ENCODE measurements around the gene LRMDA.

The LRMDA gene

DNA sequence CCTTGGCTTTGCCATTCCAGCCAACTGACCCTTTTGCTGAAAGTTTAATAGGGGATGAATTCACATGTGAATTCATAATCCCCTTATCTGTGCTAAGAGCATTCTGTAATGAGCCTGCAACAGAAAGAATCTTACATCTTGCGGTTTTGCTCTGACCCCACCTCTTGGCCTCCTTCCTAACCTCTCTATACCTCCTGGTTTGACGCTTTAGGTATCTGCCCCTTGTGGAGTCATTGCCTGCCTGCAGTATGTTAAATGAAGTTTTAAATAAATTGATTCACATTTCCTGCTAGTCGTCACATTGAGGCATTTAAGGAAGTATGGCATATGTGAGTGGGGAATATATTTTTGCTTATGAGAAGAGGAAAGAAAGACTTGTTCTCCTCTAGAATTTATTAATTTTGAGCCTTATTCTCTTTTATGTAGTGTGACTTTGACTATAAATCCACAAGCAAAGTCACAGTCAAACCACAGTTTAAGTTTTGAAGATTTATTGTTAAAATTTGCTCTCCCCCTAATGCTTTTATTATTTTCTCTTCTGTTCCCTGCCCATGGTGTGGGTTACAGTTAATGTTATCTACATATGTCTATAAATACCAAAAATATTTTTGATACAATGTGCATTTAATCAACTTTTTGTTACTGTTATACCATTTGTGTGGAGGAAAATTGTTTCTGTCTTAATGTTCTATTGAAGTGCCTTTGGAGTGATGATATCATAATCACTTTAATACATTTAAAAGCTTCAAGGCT, 60.9 kb downstream of the LRMDA start:
- H3K27ac Mint-ChIP-seq, result no peak overlapping the region
- no peak for DNase-seq

DNA sequence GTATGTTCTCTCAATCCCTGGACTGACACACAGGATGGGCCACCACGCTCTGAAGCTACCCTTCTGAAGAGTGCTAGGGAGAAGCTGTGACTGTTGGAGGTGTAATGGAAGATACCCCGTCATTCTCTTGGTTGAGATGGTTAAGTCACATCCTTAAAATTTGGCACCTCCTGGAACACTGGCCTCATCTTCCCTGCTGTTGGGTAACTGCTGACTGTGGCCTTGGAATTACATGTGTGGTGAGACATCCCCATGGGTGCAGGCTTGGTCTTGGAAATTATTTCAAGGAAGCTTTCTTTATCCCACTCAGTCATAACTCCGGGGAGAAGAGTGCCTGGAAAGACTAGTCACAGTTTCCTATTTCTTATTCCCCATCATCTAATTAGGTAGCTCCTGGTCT, 62.0 kb downstream of the LRMDA start:
- Mint-ChIP-seq H3K27ac (no peak overlapping the region), H3K4me1 (ENCODE audit: low read depth in 2 of 2) (no peaks in the 10 kb centered on the region), H3K9me3 (peaks cover 0 to under 1% of the 10 kb centered on the region in 2 donors), H3K4me3 (no peak overlapping the region), H3K27me3 (peaks cover 14 to 18% of the 10 kb centered on the region in 2 donors), H3K36me3 (ENCODE audit: insufficient read depth) (no peaks in the 10 kb centered on the region)
- DNase-seq (no peak), ATAC-seq (replicated peaks) (no peak)

More for the DNA sequence above, 60.9 kb downstream of the LRMDA start:
- H3K36me3 Mint-ChIP-seq (ENCODE audit: insufficient read depth), result no peaks in the 10 kb centered on the region
- peaks cover 15 to 23% of the 10 kb centered on the region in 2 donors for H3K27me3 Mint-ChIP-seq
- no peaks in the 10 kb centered on the region for H3K9me3 Mint-ChIP-seq
- no peaks in the 10 kb centered on the region for H3K4me1 Mint-ChIP-seq (ENCODE audit: low read depth in 2 of 2)
- H3K4me3 Mint-ChIP-seq, result no peak overlapping the region
- no peak for ATAC-seq (replicated peaks)

DNA sequence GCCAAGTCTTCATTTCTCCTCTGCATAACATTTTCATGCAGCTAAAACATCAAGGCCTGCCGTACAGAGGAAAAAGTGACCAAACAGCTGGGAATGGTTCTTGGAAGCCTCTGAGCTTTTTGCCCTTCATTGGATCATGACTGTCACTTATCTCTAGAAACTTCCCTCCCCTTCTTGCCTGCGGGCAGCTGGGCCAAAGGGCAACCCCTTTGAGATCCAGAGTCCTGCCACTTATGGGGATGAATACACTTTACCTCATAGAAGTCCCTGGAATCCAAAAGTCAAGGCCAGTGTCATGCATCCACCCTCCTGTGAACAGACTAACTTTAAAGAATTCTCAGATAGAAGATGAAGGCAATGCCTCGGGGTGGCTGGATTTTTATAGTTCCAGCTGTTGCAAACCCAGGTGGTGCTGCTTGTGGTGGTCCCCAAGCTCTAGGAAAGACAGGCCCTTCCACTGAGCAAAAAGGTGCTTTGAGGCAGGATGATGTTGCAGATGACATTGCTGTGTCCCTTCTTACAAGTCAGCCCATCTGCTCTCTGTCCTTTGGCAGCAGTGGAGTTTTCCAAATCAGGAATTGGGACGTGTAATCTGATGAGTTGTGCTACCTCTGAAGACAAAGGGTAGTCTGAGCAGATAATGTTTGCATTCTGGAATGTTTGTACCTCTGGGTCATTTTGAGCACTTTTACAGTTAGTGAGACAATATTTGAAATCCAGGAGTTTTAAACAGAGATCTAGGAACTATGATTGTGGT, 64.2 kb downstream of the LRMDA start:
- no peaks in the 10 kb centered on the region for H3K4me1 Mint-ChIP-seq (ENCODE audit: low read depth in 2 of 2)
- DNase-seq (no peak), ATAC-seq (replicated peaks) (no peak)
- H3K27me3 Mint-ChIP-seq, result peaks cover 24% of the 10 kb centered on the region in 2 donors
- H3K4me3 Mint-ChIP-seq, result no peak overlapping the region
- H3K9me3 Mint-ChIP-seq, result peaks cover 0 to 2% of the 10 kb centered on the region in 2 donors
- H3K36me3 Mint-ChIP-seq (ENCODE audit: insufficient read depth), result no peaks in the 10 kb centered on the region
- no peak overlapping the region for H3K27ac Mint-ChIP-seq

DNA sequence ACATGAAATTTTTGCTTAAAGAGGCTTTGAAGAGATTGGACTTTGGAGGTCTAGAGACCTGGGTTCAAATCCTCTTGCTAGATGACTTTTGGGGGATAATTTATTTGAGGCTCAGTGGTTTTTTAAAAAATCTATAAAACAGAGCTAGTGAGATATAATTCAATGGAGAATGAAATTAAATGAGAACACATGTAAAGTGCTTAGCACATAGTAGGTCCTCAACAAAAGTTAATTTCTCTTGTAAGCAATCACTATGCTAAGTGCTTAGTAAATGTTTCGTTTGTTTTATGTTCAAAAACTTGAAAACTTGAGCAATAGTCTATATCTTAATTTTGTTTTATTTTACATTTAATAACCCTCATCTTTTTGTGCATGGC, 64.8 kb downstream of the LRMDA start:
- H3K36me3 Mint-ChIP-seq (ENCODE audit: insufficient read depth), result no peaks in the 10 kb centered on the region
- H3K4me3 Mint-ChIP-seq, result no peak overlapping the region
- H3K27ac Mint-ChIP-seq, result no peak overlapping the region
- H3K27me3 Mint-ChIP-seq, result peaks cover 24% of the 10 kb centered on the region in 2 donors
- DNase-seq (no peak), ATAC-seq (replicated peaks) (no peak)
- H3K4me1 Mint-ChIP-seq (ENCODE audit: low read depth in 2 of 2), result no peaks in the 10 kb centered on the region
- H3K9me3 Mint-ChIP-seq, result peaks cover 0 to 2% of the 10 kb centered on the region in 2 donors

DNA sequence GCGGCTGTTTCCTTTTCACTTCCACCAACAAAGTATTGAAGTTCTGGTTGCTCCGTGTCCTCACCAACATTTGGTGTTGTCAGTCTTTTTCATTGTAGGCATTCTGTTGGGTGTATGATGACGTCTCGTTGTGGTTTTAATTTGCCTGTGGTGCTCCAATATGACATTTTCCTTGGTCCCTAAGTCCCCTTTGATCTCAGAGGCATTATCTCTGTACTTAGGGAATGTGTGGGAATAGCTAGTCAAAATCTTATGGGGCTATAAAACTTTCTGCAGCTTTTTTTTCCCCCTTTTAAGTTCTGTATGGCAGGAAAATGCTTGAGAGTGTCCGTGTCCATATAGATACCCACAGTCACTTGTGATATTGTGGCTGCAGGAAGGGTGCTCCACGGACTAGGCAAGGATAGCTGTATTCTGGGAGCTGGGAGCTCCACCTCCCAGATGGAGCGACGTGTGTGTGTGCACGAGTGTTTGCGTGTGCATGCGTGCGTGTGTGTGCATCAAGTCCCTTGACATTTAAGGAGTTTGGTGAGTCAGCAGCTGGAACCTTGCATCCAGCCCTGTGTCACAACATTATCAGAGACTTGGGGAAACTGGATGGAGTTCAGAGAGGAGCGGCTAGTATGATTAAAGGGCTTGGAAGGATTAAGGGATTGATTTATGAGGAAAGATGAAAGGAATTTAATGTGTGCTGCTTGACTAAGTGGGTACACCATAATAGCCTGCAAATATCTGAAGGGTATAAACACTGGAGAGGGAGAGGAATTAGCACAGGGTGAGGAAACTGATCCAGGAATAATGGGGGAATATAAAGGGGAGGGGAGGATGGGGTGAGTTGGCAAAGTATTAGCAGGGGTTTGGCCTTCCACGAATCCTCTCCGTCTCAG, 66.8 kb downstream of the LRMDA start:
- DNase-seq (no peak), ATAC-seq (replicated peaks) (no peak)
- H3K27ac Mint-ChIP-seq, result no peak overlapping the region
- peaks cover 24 to 30% of the 10 kb centered on the region in 2 donors for H3K27me3 Mint-ChIP-seq
- peaks cover 0 to 2% of the 10 kb centered on the region in 2 donors for H3K9me3 Mint-ChIP-seq
- H3K36me3 Mint-ChIP-seq (ENCODE audit: insufficient read depth), result no peaks in the 10 kb centered on the region
- no peaks in the 10 kb centered on the region for H3K4me1 Mint-ChIP-seq (ENCODE audit: low read depth in 2 of 2)
- no peak overlapping the region for H3K4me3 Mint-ChIP-seq

DNA sequence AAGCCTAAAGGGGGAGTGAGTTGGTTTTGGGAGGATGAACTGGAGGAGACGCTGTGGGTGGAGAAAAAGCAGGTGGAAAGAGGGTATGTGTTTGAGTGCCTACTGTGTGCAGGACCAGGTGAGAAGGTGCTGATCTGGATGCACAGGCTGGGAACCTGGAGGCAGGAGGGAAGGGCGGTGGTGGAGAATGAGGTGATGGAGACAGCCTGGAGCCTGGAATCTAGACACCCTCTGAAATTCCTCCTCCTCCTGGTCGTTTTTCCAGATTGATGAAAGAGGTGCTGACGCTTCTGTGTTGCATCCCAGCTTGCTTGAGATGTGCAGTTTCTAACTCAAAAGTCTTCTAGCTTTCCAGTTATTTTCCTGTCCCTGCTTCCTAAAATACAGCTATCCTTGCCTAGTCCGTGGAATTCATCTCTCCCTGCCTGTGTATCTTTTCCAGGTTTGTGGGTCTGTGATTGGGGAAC, 67.5 kb downstream of the LRMDA start:
- Mint-ChIP-seq H3K27me3 (peaks cover 24 to 29% of the 10 kb centered on the region in 2 donors), H3K4me3 (no peak overlapping the region), H3K27ac (no peak overlapping the region), H3K9me3 (peaks cover 0 to 2% of the 10 kb centered on the region in 2 donors), H3K4me1 (ENCODE audit: low read depth in 2 of 2) (no peaks in the 10 kb centered on the region), H3K36me3 (ENCODE audit: insufficient read depth) (no peaks in the 10 kb centered on the region)
- DNase-seq, result no peak
- no peak for ATAC-seq (replicated peaks)

DNA sequence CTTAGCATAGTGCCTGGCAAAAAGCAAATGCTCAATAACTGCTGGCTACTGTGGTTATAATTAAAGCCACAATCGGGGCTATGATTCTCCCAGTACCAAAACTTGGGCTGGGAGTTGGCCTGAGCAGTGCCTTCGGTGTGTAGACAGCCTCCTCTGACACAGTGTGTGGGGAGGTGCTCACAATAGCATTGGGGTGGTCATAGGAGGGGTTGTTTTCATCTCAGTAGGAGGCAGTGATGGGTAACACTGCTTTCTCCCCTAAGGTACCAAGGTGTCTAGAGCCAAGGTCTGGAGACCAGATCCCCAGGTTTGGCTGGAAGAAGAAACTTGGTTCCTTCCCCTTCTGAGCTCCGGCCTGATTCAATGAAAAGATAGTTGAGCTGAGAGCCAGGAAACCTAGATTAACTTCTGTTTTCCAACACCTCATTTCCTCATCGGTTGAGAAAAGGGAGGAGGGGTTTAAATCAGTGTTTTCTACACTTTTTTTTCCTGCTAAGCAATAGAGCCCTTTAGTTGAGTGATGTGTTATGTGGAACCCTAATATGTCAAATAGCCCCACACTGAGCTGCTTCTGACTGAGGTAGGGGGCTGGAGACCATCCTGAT, 68.2 kb downstream of the LRMDA start:
- DNase-seq (no peak), ATAC-seq (replicated peaks) (no peak)
- H3K4me1 Mint-ChIP-seq (ENCODE audit: low read depth in 2 of 2), result no peaks in the 10 kb centered on the region
- no peak overlapping the region for H3K27ac Mint-ChIP-seq
- no peak overlapping the region for H3K4me3 Mint-ChIP-seq
- H3K9me3 Mint-ChIP-seq, result peaks cover 0 to 4% of the 10 kb centered on the region in 2 donors
- peaks cover 24 to 26% of the 10 kb centered on the region in 2 donors for H3K27me3 Mint-ChIP-seq
- H3K36me3 Mint-ChIP-seq (ENCODE audit: insufficient read depth), result no peaks in the 10 kb centered on the region

DNA sequence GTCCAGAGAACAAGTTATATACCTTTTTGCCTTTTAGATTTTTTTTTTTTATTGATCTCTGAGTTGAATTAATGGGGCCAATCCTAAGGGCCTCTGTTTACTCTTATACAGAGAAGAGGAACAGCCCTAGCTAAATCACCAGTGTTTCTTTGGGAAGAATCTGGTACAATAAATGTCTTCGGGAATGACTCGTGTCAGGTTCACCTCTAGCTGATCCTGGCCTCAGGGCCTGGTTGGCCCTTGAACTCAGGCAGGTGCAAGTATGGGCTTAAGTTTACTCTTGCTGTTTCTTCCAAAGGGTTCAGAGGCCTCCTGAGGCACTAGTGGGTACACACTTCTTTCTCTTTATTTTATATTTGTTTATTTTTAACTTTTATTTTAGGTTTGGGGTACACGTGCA, 71.0 kb downstream of the LRMDA start:
- H3K4me3 Mint-ChIP-seq, result no peak overlapping the region
- H3K9me3 Mint-ChIP-seq, result peaks cover 0 to 4% of the 10 kb centered on the region in 2 donors
- H3K36me3 Mint-ChIP-seq (ENCODE audit: insufficient read depth), result no peaks in the 10 kb centered on the region
- ATAC-seq (replicated peaks) (no peak), DNase-seq (no peak)
- H3K27me3 Mint-ChIP-seq, result peaks cover 17 to 27% of the 10 kb centered on the region in 2 donors
- H3K4me1 Mint-ChIP-seq (ENCODE audit: low read depth in 2 of 2), result no peaks in the 10 kb centered on the region
- no peak overlapping the region for H3K27ac Mint-ChIP-seq

DNA sequence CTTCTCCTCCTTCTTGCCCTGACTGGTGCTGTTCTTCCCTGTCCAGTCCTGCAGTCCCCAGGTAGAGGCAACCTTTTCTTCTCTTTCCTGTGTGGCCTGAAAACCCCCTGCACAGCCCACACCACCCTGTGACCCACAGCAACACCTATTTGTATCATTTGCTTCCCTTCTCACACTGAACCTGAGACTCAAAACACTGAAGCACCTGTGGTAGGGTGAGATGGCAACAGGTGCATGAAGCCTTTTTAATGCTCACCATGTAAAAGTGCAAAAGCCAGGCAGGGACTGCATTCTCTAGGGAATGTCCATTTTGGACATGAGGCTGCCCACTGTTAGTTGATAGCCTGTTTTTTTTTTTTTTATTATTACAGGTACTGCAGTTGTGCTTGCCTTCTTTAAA, 71.4 kb downstream of the LRMDA start:
- ATAC-seq (replicated peaks) (no peak), DNase-seq (no peak)
- Mint-ChIP-seq H3K27me3 (peaks cover 13 to 27% of the 10 kb centered on the region in 2 donors), H3K4me1 (ENCODE audit: low read depth in 2 of 2) (no peaks in the 10 kb centered on the region), H3K36me3 (ENCODE audit: insufficient read depth) (no peaks in the 10 kb centered on the region), H3K4me3 (no peak overlapping the region), H3K27ac (no peak overlapping the region), H3K9me3 (peaks cover 0 to 4% of the 10 kb centered on the region in 2 donors)

DNA sequence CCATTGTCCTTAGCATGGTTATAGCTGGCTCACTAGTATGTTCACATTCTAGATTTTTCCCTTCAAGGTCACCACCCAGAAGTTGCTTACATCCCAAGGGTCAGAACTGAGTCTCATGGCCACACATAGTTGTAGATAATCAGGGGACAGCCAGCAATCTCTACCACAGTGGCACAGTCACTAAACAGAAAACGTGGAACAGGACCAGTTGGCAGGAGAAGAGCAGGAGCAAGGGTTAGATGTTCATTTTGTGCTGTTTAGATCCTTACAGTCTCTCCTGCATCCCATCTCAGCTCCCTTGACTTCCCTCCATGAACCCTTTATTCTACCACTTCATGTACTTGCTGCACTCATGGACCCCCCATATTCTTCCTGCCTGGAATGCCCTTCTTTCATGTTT, 73.9 kb downstream of the LRMDA start:
- Mint-ChIP-seq H3K27me3 (peaks cover 3 to 23% of the 10 kb centered on the region in 2 donors), H3K4me1 (ENCODE audit: low read depth in 2 of 2) (peaks cover 0 to 3% of the 10 kb centered on the region in 2 donors), H3K36me3 (ENCODE audit: insufficient read depth) (no peaks in the 10 kb centered on the region), H3K27ac (no peak overlapping the region), H3K4me3 (no peak overlapping the region), H3K9me3 (peaks cover 0 to 2% of the 10 kb centered on the region in 2 donors)
- ATAC-seq (replicated peaks), result no peak
- DNase-seq, result no peak

DNA sequence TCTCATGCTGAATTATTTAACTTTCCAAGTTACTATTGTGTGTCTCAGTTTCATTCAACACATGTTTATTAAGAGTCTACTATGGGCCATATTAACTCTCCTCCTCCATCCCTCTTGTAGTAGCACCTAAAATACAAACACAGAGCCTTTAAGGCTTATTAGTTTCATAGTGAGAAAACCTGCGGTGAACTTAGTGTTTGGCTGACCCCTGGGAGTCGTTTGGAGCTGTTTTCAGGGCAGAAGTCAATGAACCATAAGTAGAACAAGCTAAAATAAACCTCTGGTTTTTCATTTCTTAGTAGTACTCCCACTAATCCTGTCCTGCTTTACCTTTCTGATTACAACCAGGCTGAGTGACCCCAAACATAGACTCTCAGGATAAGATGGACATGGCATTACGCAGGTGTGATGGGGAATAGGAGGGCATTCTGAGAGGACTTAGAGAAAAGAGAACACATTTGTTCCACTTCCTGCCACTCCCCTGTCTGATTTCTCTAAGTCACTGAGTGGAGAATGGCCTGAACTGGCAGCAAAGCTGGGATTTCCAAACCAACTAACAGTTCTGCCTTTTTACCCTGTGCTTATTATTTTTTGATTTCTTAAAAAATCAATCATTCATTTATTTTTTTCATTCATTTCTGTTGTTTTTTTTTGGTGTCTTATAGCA, 74.5 kb downstream of the LRMDA start:
- H3K27ac Mint-ChIP-seq, result no peak overlapping the region
- no peaks in the 10 kb centered on the region for H3K36me3 Mint-ChIP-seq (ENCODE audit: insufficient read depth)
- H3K9me3 Mint-ChIP-seq, result peaks cover 0 to 2% of the 10 kb centered on the region in 2 donors
- no peak for ATAC-seq (replicated peaks)
- peaks cover 0 to 3% of the 10 kb centered on the region in 2 donors for H3K4me1 Mint-ChIP-seq (ENCODE audit: low read depth in 2 of 2)
- H3K27me3 Mint-ChIP-seq, result peaks cover 6 to 30% of the 10 kb centered on the region in 2 donors
- no peak overlapping the region for H3K4me3 Mint-ChIP-seq
- no peak for DNase-seq

DNA sequence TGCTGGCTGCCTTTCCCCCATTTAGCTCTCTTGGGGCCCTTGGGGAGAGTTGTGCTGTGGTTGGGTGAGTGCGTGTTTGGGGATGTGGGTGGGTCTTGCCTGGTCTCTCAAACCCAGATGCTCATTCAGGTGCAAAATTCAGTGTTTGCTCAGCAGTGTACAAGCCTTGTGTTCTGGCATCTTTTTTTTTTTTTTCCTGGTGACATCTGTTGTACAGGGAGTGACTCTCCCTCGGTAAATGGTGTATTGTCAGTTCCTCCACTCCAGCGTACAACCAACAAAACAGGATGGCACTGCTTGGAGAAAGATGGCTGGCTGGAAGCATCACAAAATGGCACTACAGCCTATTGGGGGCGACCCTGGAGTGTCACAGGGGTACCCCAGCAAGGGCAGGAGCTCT, 75.5 kb downstream of the LRMDA start:
- Mint-ChIP-seq H3K36me3 (ENCODE audit: insufficient read depth) (no peaks in the 10 kb centered on the region), H3K4me3 (no peak overlapping the region), H3K4me1 (ENCODE audit: low read depth in 2 of 2) (peaks cover 0 to 3% of the 10 kb centered on the region in 2 donors), H3K27me3 (peaks cover 6 to 36% of the 10 kb centered on the region in 2 donors), H3K27ac (no peak overlapping the region), H3K9me3 (peaks cover 0 to 2% of the 10 kb centered on the region in 2 donors)
- no peak for ATAC-seq (replicated peaks)
- DNase-seq, result no peak
